ENCODE data around the gene GNS. TPM values are rescaled to one million over a fixed set of nuclear protein-coding genes. Genes with fewer than 3 reads are reported as not detected.
A peak's percentile ranks its signal among the peaks of the same experiment; 100 is the strongest.

Gene GNS
- total and polyA plus RNA-seq, 2 of the 13 experiments (the other 11 are each of a cell fraction or from before 2014, with no cell fraction given): 49.8 to 51.0 TPM

DNA sequence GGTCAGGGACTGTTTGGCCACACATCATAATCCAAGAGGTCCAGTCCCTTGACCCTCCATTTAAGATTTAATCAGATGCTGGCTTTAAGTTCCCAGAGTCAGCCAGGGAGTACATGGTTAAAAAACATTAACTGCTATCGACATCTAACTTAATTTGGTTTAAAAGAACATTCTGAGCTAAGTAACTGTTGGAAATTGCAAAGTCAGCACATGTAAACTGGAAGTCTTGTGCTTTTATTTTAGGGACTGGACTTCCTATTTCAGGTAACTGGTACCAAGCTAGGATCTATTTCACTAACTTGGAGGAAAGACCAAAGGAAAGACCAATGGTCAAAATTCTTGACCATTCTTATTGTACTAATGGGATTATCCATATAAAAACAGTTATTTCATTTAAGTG lies 40.6 kb downstream of the GNS start:
- ChIA-PET CTCF (ENCODE audit: low intra/inter-chr PET ratio, low total read pairs) (no interaction called here), POLR2A (no interaction called here)
- H3K9ac ChIP-seq (ENCODE audit: insufficient read depth, low read depth, low read length): no peak overlapping the region
- H2AFZ ChIP-seq (ENCODE audit: low read length): no peak overlapping the region
- no peaks in the 10 kb centered on the region for H3K9me3 ChIP-seq (ENCODE audit: low read length)
- no peaks in the 10 kb centered on the region for H4K20me1 ChIP-seq (ENCODE audit: insufficient read depth, low read length)
- WGBS (ENCODE audit: low lambda C conversion rate): 100% methylated on average over 1 of the region's 1 CpG
- intact Hi-C loops (cut with micrococcal nuclease; ENCODE audit: unreplicated experiment) (no loop called here), in situ Hi-C loops (cut with HindIII; ENCODE audit: extremely low pct_ligation_motif_present, low pct_unique_long_range_greater_than_20kb) (no loop called here)
- no peak overlapping the region for H3K4me2 ChIP-seq (ENCODE audit: low read depth, low read length)
- no peak for FAIRE-seq
- no peak for DNase-seq (ENCODE audit: low spot score)
- no peak overlapping the region for H3K4me3 ChIP-seq (replicated peaks in 1 of 3; ENCODE audit: insufficient read depth in 1 of 3, low read depth in 2 of 3, low read length in 3 of 3)
- TF ChIP-seq MAFK (conservative IDR thresholded peaks at IDR 0.05 in 1 of 2, IDR thresholded peaks at IDR 0.05 in 1 of 2; ENCODE audit: low read length in 2 of 2) (peak; percentile 92 to 96), ZNF607 (CRISPR knock-in tag; IDR thresholded peaks at IDR 0.05; ENCODE audit: borderline replicate concordance) (no peak), ZFP90 (CRISPR knock-in tag; IDR thresholded peaks at IDR 0.05; ENCODE audit: borderline replicate concordance) (no peak), TMF1 (CRISPR knock-in tag; IDR thresholded peaks at IDR 0.05; ENCODE audit: low read depth) (no peak), GFI1 (CRISPR knock-in tag; IDR thresholded peaks at IDR 0.05; ENCODE audit: borderline replicate concordance) (no peak), FOXO1 (CRISPR knock-in tag; IDR thresholded peaks at IDR 0.05) (no peak), ZNF790 (CRISPR knock-in tag; IDR thresholded peaks at IDR 0.05; ENCODE audit: borderline replicate concordance) (no peak), MXI1 (IDR thresholded peaks at IDR 0.05; ENCODE audit: borderline replicate concordance, low read depth, low read length) (no peak), ZNF672 (CRISPR knock-in tag; IDR thresholded peaks at IDR 0.05) (no peak), ZNF709 (CRISPR knock-in tag; IDR thresholded peaks at IDR 0.05) (no peak), MAFF (IDR thresholded peaks at IDR 0.05; ENCODE audit: low read depth, low read length) (peak; percentile 92), ZSCAN30 (CRISPR knock-in tag; IDR thresholded peaks at IDR 0.05) (no peak), JARID2 (CRISPR knock-in tag; IDR thresholded peaks at IDR 0.05; ENCODE audit: insufficient replicate concordance) (no peak), ZNF670 (CRISPR knock-in tag; IDR thresholded peaks at IDR 0.05; ENCODE audit: borderline replicate concordance) (no peak), ZNF251 (CRISPR knock-in tag; IDR thresholded peaks at IDR 0.05) (no peak)
- TF ChIP-seq, protein P1, sequence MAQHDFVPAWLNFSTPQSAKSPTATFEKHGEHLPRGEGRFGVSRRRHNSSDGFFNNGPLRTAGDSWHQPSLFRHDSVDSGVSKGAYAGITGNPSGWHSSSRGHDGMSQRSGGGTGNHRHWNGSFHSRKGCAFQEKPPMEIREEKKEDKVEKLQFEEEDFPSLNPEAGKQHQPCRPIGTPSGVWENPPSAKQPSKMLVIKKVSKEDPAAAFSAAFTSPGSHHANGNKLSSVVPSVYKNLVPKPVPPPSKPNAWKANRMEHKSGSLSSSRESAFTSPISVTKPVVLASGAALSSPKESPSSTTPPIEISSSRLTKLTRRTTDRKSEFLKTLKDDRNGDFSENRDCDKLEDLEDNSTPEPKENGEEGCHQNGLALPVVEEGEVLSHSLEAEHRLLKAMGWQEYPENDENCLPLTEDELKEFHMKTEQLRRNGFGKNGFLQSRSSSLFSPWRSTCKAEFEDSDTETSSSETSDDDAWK (CRISPR knock-in tag; IDR thresholded peaks at IDR 0.05): no peak
- no peaks in the 10 kb centered on the region for H3K4me1 ChIP-seq (ENCODE audit: insufficient read depth, low read length)
- no peaks in the 10 kb centered on the region for H3K27me3 ChIP-seq (ENCODE audit: control insufficient read depth in 1 of 2, insufficient read depth in 2 of 2, low read length in 2 of 2)
- no peak for ATAC-seq
- H3K27ac ChIP-seq (ENCODE audit: extremely low read length, insufficient read depth, low read length): no peak overlapping the region
- no peaks in the 10 kb centered on the region for H3K79me2 ChIP-seq (ENCODE audit: insufficient read depth, low read length)
- BruUV-seq (replicated peaks): no TSS peak
- H3K36me3 ChIP-seq (replicated peaks in 1 of 2; ENCODE audit: control insufficient read depth in 1 of 2, insufficient read depth in 2 of 2, low read length in 2 of 2): peaks cover 12 to 70% of the 10 kb centered on the region in 2 experiments

Measured in HepG2 (cell line).